Keratinocyte (primary cell): ENCODE measurements around the gene SNCA. TPM values are rescaled to one million over a fixed set of nuclear protein-coding genes. Genes with fewer than 3 reads are reported as not detected.
A peak's percentile ranks its signal among the peaks of the same experiment; 100 is the strongest.

Experiments
- DNase-seq: peaks from one replicate; pipeline ENCODE4 v3.0.0-alpha.2; 2011; ENCODE audit warnings: low read depth, missing footprints, low spot score
- FAIRE-seq: peaks from 2 replicates; lab custom pipeline; 2011; peaks lifted over from hg19 to GRCh38; lab: Jason Lieb, UNC
- H2AFZ ChIP-seq: 2 replicates; pipeline ENCODE4 v1.6.0; 2012; ENCODE audit warnings: low read length, control low read depth, inconsistent platforms; ENCODE audit not compliant: control insufficient read depth
- H3K27ac ChIP-seq: 2 replicates; pipeline ENCODE4 v1.5.1; 2011; ENCODE audit warnings: low read length; ENCODE audit not compliant: control insufficient read depth, insufficient read depth
- H3K27me3 ChIP-seq: 3 replicates; pipeline ENCODE4 v1.6.0; 2011; ENCODE audit warnings: low read length; ENCODE audit not compliant: control insufficient read depth, insufficient read depth; ENCODE audit errors: extremely low read depth
- H3K36me3 ChIP-seq, 2 experiments: 2 replicates in 1 of 2; 3 replicates in 1 of 2; pipeline ENCODE4 v1.5.1; 2011; ENCODE audit warnings: low read length in 2 of 2, mild to moderate bottlenecking in 1 of 2; ENCODE audit not compliant: control insufficient read depth in 2 of 2, insufficient read depth in 2 of 2; ENCODE audit errors: extremely low read depth in 1 of 2
- H3K4me1 ChIP-seq: 3 replicates; pipeline ENCODE4 v1.5.1; 2011; ENCODE audit warnings: low read length; ENCODE audit not compliant: control insufficient read depth, insufficient read depth; ENCODE audit errors: extremely low read depth
- H3K4me2 ChIP-seq: 3 replicates; pipeline ENCODE4 v1.6.0; 2011; ENCODE audit warnings: low read depth, low read length; ENCODE audit not compliant: control insufficient read depth, insufficient read depth; ENCODE audit errors: extremely low read depth
- H3K4me3 ChIP-seq, 3 experiments: fragments of 200-600 bp in 1 of 3; sonication (generic) in 1 of 3; 2 replicates in 2 of 3; 3 replicates in 1 of 3; pipeline ENCODE4 v1.5.1; 2011 to 2016; ENCODE audit warnings: low read length in 3 of 3, mild to moderate bottlenecking in 3 of 3, control low read depth in 2 of 3, inconsistent platforms in 1 of 3, low read depth in 1 of 3, mixed read lengths in 1 of 3, mixed run types in 1 of 3, moderate library complexity in 1 of 3; ENCODE audit not compliant: control insufficient read depth in 2 of 3, insufficient read depth in 2 of 3; ENCODE audit errors: extremely low read depth in 1 of 3
- H3K79me2 ChIP-seq: 2 replicates; pipeline ENCODE4 v1.6.0; 2012; ENCODE audit warnings: low read length; ENCODE audit not compliant: control insufficient read depth, insufficient read depth
- H3K9ac ChIP-seq: 3 replicates; pipeline ENCODE4 v1.6.0; 2011; ENCODE audit warnings: low read length; ENCODE audit not compliant: control insufficient read depth, insufficient read depth; ENCODE audit errors: extremely low read depth
- H3K9me1 ChIP-seq: 3 replicates; pipeline ENCODE4 v1.6.0; 2011; ENCODE audit warnings: low read length; ENCODE audit not compliant: control insufficient read depth, insufficient read depth; ENCODE audit errors: extremely low read depth
- H3K9me3 ChIP-seq: 2 replicates; pipeline ENCODE4 v1.5.1; 2012; ENCODE audit warnings: low read depth, low read length; ENCODE audit not compliant: control insufficient read depth
- H4K20me1 ChIP-seq: 3 replicates; pipeline ENCODE4 v1.6.0; 2011; ENCODE audit warnings: low read length; ENCODE audit not compliant: control insufficient read depth, insufficient read depth; ENCODE audit errors: extremely low read depth
- EZH2 ChIP-seq: IDR thresholded peaks from one replicate; pipeline ENCODE4 v1.6.1; 2012; ENCODE audit warnings: inconsistent platforms, mild to moderate bottlenecking, low read length, moderate library complexity
- dilution Hi-C: fragments of 300-500 bp; cut with MboI; formaldehyde crosslinking; loops from one replicate; pipeline ENCODE4 v1.7.0; 2020; ENCODE audit warnings: low sequenced_read_pairs; ENCODE audit not compliant: extremely low pct_ligation_motif_present
- polyA plus RNA-seq, 5 experiments: library from polyadenylated mRNA; depleted of rRNA in 3 of 5; stranded (reverse) in 3 of 5; stranded (forward) in 1 of 5; unstranded in 1 of 5; fragments of >200 nt; gene quantifications; 1 replicate in 1 of 5; 2 replicates in 3 of 5; 3 replicates in 1 of 5; pipeline versions ENCODE4 v1.2.1 to v1.2.3, GENCODE V29; 2011 to 2012; ENCODE audit warnings: missing spikeins in 2 of 5, low read depth in 1 of 5, low replicate concordance in 1 of 5
- TF ChIP-seq, protein P1 (sequence below), 3 experiments: IDR thresholded peaks in 1 of 3; conservative IDR thresholded peaks in 1 of 3; optimal IDR thresholded peaks in 1 of 3; 2 replicates in 2 of 3; 3 replicates in 1 of 3; pipeline versions ENCODE3 to v1.5.1; 2011; ENCODE audit warnings: low read length in 3 of 3, mild to moderate bottlenecking in 3 of 3, moderate library complexity in 2 of 3, control low read depth in 1 of 3, inconsistent platforms in 1 of 3; ENCODE audit not compliant: insufficient read depth in 2 of 3; ENCODE audit errors: extremely low read depth in 1 of 3

The SNCA gene
- polyA plus RNA-seq, 1 donor (not counting 4 experiments of a cell fraction or from before 2014, with no cell fraction given) = 61.3 TPM

DNA sequence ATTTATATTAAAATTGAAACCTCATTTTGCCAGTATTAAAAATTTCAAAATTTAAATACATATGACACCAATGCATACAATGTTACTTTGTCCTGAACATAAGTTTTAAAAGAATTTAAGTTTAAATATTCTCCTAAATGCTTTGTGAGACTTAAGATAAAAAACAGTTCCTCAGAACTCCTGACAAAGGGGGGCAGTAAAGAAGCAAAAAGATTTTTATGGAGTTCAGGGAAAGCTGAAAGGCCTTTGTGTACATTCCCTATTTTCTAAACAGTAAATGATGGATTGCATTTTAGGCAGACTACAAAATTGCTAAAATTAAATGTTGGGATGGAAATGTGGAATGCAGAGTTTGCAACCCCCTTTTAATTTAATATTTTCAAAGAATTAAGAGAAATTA, 81.7 kb downstream of the SNCA start:
- Histone ChIP-seq H3K4me1 (peaks cover 20% of the 10 kb centered on the region), H3K4me3 (no peak overlapping the region), H4K20me1 (no peaks in the 10 kb centered on the region), H3K36me3 (no peaks in the 10 kb centered on the region), H2AFZ (no peak overlapping the region), H3K4me2 (no peak overlapping the region), H3K79me2 (no peaks in the 10 kb centered on the region), H3K27me3 (no peaks in the 10 kb centered on the region), H3K9me3 (no peaks in the 10 kb centered on the region), H3K9ac (no peak overlapping the region), H3K9me1 (no peaks in the 10 kb centered on the region), H3K27ac (no peak overlapping the region)
- TF ChIP-seq, protein P1, sequence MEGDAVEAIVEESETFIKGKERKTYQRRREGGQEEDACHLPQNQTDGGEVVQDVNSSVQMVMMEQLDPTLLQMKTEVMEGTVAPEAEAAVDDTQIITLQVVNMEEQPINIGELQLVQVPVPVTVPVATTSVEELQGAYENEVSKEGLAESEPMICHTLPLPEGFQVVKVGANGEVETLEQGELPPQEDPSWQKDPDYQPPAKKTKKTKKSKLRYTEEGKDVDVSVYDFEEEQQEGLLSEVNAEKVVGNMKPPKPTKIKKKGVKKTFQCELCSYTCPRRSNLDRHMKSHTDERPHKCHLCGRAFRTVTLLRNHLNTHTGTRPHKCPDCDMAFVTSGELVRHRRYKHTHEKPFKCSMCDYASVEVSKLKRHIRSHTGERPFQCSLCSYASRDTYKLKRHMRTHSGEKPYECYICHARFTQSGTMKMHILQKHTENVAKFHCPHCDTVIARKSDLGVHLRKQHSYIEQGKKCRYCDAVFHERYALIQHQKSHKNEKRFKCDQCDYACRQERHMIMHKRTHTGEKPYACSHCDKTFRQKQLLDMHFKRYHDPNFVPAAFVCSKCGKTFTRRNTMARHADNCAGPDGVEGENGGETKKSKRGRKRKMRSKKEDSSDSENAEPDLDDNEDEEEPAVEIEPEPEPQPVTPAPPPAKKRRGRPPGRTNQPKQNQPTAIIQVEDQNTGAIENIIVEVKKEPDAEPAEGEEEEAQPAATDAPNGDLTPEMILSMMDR (optimal IDR thresholded peaks at IDR 0.05 in 1 of 3, IDR thresholded peaks at IDR 0.05 in 1 of 3, conservative IDR thresholded peaks at IDR 0.05 in 1 of 3; ENCODE audit: extremely low read depth in 1 of 3, insufficient read depth in 2 of 3, low read length in 3 of 3) = no peak
- TF ChIP-seq EZH2 = no peak
- DNase-seq (no peak), FAIRE-seq (no peak)
- dilution Hi-C loops = no loop called here

DNA sequence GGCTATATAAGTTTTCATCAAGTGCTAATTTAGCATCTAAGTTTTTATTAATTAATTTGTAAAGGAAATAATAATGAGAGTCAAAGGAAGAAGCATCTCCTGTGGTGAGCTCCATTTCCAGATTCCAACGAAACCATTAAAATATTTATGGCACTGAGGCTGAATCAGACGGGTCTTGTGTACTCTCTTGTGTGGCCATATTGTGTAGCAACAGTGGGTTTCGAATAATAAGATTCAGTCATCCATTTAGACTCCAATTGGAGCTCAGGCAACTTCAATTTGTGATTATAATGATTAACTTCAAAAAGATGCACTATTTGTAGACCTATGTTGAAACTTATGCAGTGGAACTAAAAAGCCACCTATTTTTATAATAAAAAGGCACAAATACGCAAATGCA, 82.4 kb downstream of the SNCA start:
- no peaks in the 10 kb centered on the region for H3K79me2 ChIP-seq
- FAIRE-seq (no peak), DNase-seq (no peak)
- no peak overlapping the region for H3K9ac ChIP-seq
- no peaks in the 10 kb centered on the region for H3K9me1 ChIP-seq
- TF ChIP-seq, protein P1 (optimal IDR thresholded peaks at IDR 0.05 in 1 of 3, IDR thresholded peaks at IDR 0.05 in 1 of 3, conservative IDR thresholded peaks at IDR 0.05 in 1 of 3; ENCODE audit: extremely low read depth in 1 of 3, insufficient read depth in 2 of 3, low read length in 3 of 3) = no peak
- no peak for TF ChIP-seq EZH2
- H3K4me2 ChIP-seq = no peak overlapping the region
- peak overlapping the region; percentile 95 for H3K27ac ChIP-seq
- H3K27me3 ChIP-seq = no peaks in the 10 kb centered on the region
- H3K9me3 ChIP-seq = no peaks in the 10 kb centered on the region
- no peak overlapping the region for H2AFZ ChIP-seq
- no peaks in the 10 kb centered on the region for H4K20me1 ChIP-seq
- peaks cover 20% of the 10 kb centered on the region for H3K4me1 ChIP-seq
- dilution Hi-C loops = no loop called here
- no peaks in the 10 kb centered on the region for H3K36me3 ChIP-seq
- no peak overlapping the region for H3K4me3 ChIP-seq
